Measurements from ENCODE around the gene CFAP57.

The CFAP57 gene

DNA sequence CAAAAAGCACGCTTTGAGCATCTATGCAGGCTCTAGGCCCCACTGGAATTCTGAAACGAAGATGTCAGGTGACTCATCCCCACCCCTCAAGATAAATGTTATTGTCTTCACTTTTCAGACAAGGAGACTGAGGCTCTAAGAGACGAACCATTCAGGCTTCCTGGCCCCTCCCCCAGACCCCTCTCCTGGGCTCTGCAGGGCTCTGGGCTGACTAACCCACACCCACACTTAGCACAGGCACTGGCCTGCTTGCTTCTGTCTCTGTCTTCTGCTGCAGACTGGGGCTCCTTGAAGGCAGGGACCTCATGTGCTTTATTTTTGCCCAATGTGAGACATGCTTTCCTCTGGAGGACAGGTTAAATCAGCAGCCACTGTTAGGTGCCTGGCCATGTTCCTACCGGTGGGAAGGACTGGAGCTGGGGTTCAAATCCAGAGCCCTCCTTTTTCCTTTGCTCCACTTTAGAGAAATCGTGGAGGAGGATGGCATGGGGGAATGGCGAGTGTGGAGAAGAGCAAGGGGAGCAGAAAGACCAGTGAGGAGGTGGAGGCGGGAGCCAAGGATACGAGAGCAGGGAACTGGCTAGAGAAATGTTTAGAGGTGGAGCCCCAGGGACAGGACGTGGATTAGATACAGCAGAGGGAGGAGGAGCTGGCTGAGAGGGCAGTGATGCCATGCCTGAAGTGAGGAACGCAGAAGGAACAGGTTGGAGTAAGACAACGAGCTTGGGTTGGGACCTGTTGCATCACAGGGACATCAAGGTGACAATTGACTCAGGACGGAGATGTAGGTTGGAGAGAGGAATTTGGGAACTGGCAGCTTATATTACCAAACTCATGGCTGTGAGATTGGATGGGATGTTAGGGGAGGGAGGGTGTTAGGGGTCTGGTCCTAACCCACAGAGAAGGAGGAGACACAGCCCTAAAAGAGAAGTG is 99.3 kb downstream of the CFAP57 start:
- H3K27ac ChIP-seq (ENCODE audit: low read depth, low read length, severe bottlenecking), result no peak overlapping the region

DNA sequence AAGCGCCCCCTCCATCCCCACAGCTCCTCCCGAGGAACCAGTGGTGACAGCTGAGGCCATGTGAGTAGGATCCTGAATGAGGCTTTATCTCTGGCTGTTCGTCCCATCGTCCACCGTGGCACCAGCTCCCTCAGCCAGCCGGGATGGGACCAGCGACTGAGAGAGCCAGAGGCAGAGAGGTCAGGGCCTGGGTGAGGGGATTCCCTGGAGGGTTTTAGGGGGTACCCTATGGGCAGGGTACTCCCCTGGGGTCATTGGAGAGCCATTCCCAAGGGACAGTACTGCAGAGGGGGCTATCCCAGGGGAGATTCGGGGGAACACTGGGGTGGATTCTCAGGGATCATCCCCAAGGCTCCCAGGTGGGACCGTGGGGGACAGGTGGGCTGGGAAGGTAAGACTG is 100.0 kb downstream of the CFAP57 start:
- WGBS, 2 experiments (ENCODE audit: insufficient coverage in 2 of 2), result 90 to 92% methylated on average over 6 to 9 of the region's 9 CpGs
- Histone ChIP-seq H3K36me3 (ENCODE audit: control insufficient read depth, insufficient read depth, low read length) (no peaks in the 10 kb centered on the region), H3K9me3 (ENCODE audit: control insufficient read depth, low read length) (peaks cover 4% of the 10 kb centered on the region), H3K27ac (ENCODE audit: low read depth, low read length, severe bottlenecking) (no peak overlapping the region), H3K4me3 (ENCODE audit: extremely low read depth, insufficient read depth, low read length, poor library complexity, severe bottlenecking) (no peak overlapping the region), H3K4me1 (ENCODE audit: control insufficient read depth, insufficient read depth, low read length, poor library complexity, severe bottlenecking) (peaks cover 15% of the 10 kb centered on the region)

More for the DNA sequence above, 99.3 kb downstream of the CFAP57 start:
- no peaks in the 10 kb centered on the region for H3K36me3 ChIP-seq (ENCODE audit: control insufficient read depth, insufficient read depth, low read length)
- 68 to 76% methylated on average over 11 of the region's 12 CpGs for WGBS, 2 experiments (ENCODE audit: insufficient coverage in 2 of 2)
- peaks cover 4% of the 10 kb centered on the region for H3K9me3 ChIP-seq (ENCODE audit: control insufficient read depth, low read length)
- H3K4me3 ChIP-seq (ENCODE audit: extremely low read depth, insufficient read depth, low read length, poor library complexity, severe bottlenecking), result no peak overlapping the region
- H3K4me1 ChIP-seq (ENCODE audit: control insufficient read depth, insufficient read depth, low read length, poor library complexity, severe bottlenecking), result peaks cover 15% of the 10 kb centered on the region

DNA sequence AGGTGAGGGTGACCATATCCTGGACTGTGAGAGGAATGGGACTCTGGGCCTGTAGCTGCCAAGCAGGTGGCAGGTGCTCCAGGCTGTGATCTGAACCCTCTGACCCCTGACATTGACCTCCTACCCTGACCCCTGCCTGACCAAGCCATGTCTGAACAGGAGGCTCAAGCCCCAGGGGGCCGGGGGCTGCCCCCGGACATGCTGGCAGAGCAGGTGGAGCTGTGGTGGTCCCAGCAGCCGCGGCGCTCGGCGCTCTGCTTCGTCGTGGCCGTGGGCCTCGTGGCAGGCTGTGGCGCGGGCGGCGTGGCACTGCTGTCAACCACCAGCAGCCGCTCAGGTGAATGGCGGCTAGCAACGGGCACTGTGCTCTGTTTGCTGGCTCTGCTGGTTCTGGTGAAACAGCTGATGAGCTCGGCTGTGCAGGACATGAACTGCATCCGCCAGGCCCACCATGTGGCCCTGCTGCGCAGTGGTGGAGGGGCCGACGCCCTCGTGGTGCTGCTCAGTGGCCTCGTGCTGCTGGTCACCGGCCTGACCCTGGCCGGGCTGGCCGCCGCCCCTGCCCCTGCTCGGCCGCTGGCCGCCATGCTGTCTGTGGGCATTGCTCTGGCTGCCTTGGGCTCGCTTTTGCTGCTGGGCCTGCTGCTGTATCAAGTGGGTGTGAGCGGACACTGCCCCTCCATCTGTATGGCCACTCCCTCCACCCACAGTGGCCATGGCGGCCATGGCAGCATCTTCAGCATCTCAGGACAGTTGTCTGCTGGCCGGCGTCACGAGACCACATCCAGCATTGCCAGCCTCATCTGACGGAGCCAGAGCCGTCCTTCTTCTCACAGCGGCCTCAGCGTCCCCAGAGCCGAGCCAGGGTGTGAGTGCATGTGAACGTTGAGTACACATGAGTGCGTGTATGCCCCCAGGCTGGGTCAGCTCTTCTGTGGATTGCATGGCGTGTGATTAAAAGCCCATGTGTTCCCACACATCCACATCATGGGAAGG is 100.7 kb downstream of the CFAP57 start:
- Histone ChIP-seq H3K4me3 (ENCODE audit: extremely low read depth, insufficient read depth, low read length, poor library complexity, severe bottlenecking) (no peak overlapping the region), H3K36me3 (ENCODE audit: control insufficient read depth, insufficient read depth, low read length) (no peaks in the 10 kb centered on the region), H3K9me3 (ENCODE audit: control insufficient read depth, low read length) (peaks cover 4% of the 10 kb centered on the region), H3K27ac (ENCODE audit: low read depth, low read length, severe bottlenecking) (no peak overlapping the region), H3K4me1 (ENCODE audit: control insufficient read depth, insufficient read depth, low read length, poor library complexity, severe bottlenecking) (peaks cover 15% of the 10 kb centered on the region)
- 96% methylated on average over 45 to 46 of the region's 46 CpGs for WGBS, 2 experiments (ENCODE audit: insufficient coverage in 2 of 2)

DNA sequence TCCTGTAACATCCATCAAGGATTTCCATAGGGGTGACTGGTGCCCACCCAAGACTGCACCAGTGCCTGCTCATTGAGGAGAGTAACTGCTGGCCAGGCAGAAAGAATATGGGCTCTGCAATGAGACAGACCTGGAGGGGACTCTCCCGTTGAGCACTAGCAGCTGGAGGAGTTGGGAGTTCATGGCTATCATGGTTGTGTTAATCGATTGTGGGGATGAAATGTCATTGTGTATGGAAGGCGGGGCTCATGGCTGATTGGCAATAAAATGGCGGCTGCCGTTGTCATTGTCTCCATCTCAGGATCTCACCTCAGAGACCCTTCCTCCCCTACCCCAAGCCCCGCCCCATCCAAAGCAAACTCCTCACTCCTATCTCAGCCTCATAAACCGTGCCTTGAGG is 101.6 kb downstream of the CFAP57 start:
- peaks cover 15% of the 10 kb centered on the region for H3K4me1 ChIP-seq (ENCODE audit: control insufficient read depth, insufficient read depth, low read length, poor library complexity, severe bottlenecking)
- 88% methylated on average over 1 of the region's 7 CpGs for WGBS, 2 experiments (ENCODE audit: insufficient coverage in 2 of 2)
- H3K27ac ChIP-seq (ENCODE audit: low read depth, low read length, severe bottlenecking), result no peak overlapping the region

DNA sequence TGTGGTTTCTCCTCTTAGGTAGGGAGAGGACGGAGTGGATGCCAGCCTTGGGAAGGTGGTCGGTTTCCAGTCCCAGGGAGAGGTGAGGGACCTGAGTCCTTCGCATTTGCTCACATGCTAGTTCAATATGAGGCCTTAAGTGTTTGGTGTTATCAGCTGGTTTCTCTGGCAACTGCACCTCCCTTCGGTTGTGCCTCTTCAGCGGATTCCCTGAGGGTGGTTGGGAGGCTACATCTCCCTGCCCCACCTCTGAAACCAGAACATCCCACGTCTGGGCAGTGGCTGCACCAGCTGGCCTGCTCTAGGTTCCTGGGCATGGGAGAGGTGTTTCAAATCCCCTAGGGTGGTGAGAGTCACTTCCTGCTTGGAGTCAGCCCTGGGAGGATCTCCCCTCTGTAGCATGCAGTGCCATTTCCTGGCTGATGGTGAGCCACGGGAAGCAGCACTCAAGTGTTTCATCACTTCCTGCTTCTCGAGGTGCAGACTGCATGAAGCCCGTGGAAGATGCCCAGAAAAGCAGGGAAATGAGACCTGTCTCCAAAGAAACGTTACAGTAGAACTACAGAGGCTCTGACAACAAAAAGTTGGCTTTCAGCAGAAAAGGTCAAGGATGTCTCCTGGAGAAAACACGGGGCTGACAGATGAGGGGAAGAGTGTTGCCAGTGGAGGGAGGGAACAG is 102.1 kb downstream of the CFAP57 start:
- H3K9me3 ChIP-seq (ENCODE audit: control insufficient read depth, low read length), result peaks cover 4% of the 10 kb centered on the region
- H3K36me3 ChIP-seq (ENCODE audit: control insufficient read depth, insufficient read depth, low read length), result no peaks in the 10 kb centered on the region
- WGBS, 2 experiments (ENCODE audit: insufficient coverage in 2 of 2), result 85 to 88% methylated on average over 9 to 10 of the region's 11 CpGs
- H3K27ac ChIP-seq (ENCODE audit: low read depth, low read length, severe bottlenecking), result peak overlapping the region; percentile 32
- peaks cover 15% of the 10 kb centered on the region for H3K4me1 ChIP-seq (ENCODE audit: control insufficient read depth, insufficient read depth, low read length, poor library complexity, severe bottlenecking)
- H3K4me3 ChIP-seq (ENCODE audit: extremely low read depth, insufficient read depth, low read length, poor library complexity, severe bottlenecking), result no peak overlapping the region

More for the DNA sequence above, 101.6 kb downstream of the CFAP57 start:
- Histone ChIP-seq H3K9me3 (ENCODE audit: control insufficient read depth, low read length) (peaks cover 4% of the 10 kb centered on the region), H3K36me3 (ENCODE audit: control insufficient read depth, insufficient read depth, low read length) (no peaks in the 10 kb centered on the region), H3K4me3 (ENCODE audit: extremely low read depth, insufficient read depth, low read length, poor library complexity, severe bottlenecking) (no peak overlapping the region)

DNA sequence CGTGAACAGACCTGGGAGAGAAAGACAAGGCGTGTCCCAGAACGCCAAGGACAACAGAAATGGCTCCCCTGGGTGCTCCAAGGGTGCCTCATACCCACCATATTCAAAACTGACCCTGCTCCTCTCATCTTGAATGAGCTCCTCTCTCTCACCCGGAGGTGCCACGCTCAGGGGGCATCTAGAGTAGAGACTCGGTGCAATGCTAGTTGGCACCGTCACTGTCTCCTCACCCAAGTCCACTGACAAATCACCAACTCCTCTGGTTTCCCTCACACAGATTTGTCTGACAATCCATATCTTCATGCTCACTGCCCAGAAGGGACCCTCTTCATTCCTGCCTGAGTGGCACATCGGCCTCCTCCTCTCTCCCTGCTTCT is 102.7 kb downstream of the CFAP57 start:
- 81 to 84% methylated on average over 7 to 8 of the region's 8 CpGs for WGBS, 2 experiments (ENCODE audit: insufficient coverage in 2 of 2)

DNA sequence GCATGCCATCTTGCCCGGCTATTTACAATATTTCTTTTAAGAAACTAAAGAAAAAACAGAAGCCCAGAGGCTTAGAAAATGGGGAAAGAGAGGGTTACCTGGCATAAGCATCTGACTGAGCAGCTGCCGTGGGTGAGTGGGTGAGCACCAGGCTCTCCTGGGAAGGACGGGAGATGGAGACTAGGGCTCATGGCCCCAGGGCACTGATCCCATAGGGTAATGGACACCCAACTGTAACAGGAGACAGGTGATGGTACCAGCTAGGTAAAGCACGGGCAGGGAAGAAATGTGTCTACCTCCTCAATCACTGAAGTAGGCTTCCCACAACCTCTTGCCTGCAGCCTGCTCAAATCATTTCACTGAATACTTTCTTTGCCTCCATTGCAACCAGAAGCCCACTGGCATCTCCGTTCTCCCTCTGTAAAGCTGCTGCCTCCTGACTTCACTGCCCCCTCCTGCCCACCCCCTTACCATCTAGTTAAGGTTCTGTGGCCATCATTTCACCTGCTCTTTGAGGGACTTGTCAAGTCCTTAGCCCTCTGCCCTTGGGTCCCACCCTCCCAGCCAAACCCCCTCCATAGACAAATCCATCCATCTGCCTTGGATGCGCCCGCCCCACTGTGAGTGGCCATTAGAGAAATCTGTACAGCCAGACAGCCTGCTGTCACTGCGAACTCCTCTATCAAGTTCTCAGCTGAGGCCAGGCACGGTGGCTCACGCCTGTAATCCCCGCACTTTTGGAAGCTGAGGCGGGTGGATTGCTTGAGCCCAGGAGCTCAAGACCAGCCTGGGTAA is 103.9 kb downstream of the CFAP57 start:
- WGBS, 2 experiments (ENCODE audit: insufficient coverage in 2 of 2), result 80 to 83% methylated on average over 10 to 11 of the region's 12 CpGs
- Histone ChIP-seq H3K27ac (ENCODE audit: low read depth, low read length, severe bottlenecking) (no peak overlapping the region), H3K4me3 (ENCODE audit: extremely low read depth, insufficient read depth, low read length, poor library complexity, severe bottlenecking) (no peak overlapping the region), H3K36me3 (ENCODE audit: control insufficient read depth, insufficient read depth, low read length) (no peaks in the 10 kb centered on the region), H3K4me1 (ENCODE audit: control insufficient read depth, insufficient read depth, low read length, poor library complexity, severe bottlenecking) (peaks cover 8% of the 10 kb centered on the region), H3K9me3 (ENCODE audit: control insufficient read depth, low read length) (peaks cover 4% of the 10 kb centered on the region)

More for the DNA sequence above, 102.7 kb downstream of the CFAP57 start:
- peaks cover 15% of the 10 kb centered on the region for H3K4me1 ChIP-seq (ENCODE audit: control insufficient read depth, insufficient read depth, low read length, poor library complexity, severe bottlenecking)
- H3K36me3 ChIP-seq (ENCODE audit: control insufficient read depth, insufficient read depth, low read length), result no peaks in the 10 kb centered on the region
- H3K9me3 ChIP-seq (ENCODE audit: control insufficient read depth, low read length), result peaks cover 4% of the 10 kb centered on the region
- no peak overlapping the region for H3K4me3 ChIP-seq (ENCODE audit: extremely low read depth, insufficient read depth, low read length, poor library complexity, severe bottlenecking)
- peak overlapping the region; percentile 32 for H3K27ac ChIP-seq (ENCODE audit: low read depth, low read length, severe bottlenecking)

DNA sequence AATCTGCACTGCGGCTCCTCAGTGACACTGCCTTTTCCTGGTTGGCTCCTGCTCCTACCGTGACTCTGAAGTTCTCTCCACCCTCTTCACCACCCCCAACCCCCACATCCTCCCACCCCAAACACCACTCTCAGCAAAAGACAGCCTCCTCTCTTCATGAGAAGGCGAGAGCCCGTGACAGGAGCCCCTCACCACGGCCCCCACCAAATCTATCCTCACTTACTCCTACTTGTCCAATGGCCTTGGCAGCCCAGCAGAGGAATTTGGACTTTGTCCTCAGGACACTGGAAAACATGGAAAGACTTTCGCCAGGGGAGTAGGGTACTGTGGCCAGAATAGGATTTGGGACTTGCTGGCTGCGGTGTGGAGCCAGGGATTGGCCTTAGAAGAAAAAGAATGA is 104.5 kb downstream of the CFAP57 start:
- no peaks in the 10 kb centered on the region for H3K36me3 ChIP-seq (ENCODE audit: control insufficient read depth, insufficient read depth, low read length)
- no peak overlapping the region for H3K4me3 ChIP-seq (ENCODE audit: extremely low read depth, insufficient read depth, low read length, poor library complexity, severe bottlenecking)
- peaks cover 2% of the 10 kb centered on the region for H3K4me1 ChIP-seq (ENCODE audit: control insufficient read depth, insufficient read depth, low read length, poor library complexity, severe bottlenecking)
- WGBS, 2 experiments (ENCODE audit: insufficient coverage in 2 of 2), result 88 to 100% methylated on average over 3 to 5 of the region's 7 CpGs
- H3K9me3 ChIP-seq (ENCODE audit: control insufficient read depth, low read length), result peaks cover 4% of the 10 kb centered on the region
- no peak overlapping the region for H3K27ac ChIP-seq (ENCODE audit: low read depth, low read length, severe bottlenecking)

DNA sequence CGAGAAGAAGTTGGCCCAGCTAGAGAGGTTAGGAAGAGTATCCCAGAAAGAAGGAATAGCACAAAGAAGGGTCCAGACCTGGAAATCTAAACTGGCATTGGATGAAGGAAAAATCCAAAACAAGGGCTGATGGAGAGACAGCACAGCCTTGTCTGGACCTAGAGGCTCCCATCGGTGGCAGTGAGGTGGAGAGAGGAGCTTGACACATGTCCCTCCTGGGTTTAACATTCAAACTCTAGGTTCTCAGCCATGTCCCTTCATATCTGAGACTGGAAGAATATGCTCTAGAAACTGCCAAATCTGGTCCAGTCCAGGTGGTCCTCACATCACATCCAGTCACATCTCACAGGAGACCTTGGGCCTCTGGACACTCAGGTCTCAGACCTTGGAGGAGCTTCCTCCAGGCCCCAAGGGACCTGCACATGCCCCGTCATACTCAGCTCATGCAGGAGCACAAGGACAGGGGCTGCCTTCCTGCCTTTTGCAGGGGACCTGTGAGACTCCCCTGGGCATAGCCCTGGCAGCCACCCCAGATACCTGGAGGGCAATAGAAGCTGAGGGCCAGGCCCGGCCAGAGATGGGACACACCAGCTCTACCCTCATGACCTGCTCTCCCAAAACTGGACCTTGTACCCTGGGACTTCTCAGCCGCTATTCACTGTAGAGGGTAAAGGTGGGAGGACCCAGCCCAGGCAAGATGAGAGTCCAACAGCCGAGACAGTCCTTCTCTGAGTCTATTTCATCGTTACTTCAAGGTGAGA is 105.2 kb downstream of the CFAP57 start:
- WGBS, 2 experiments (ENCODE audit: insufficient coverage in 2 of 2), result 91 to 92% methylated on average over 4 to 6 of the region's 7 CpGs
- no peaks in the 10 kb centered on the region for H3K4me1 ChIP-seq (ENCODE audit: control insufficient read depth, insufficient read depth, low read length, poor library complexity, severe bottlenecking)
- H3K9me3 ChIP-seq (ENCODE audit: control insufficient read depth, low read length), result peaks cover 4% of the 10 kb centered on the region
- no peak overlapping the region for H3K27ac ChIP-seq (ENCODE audit: low read depth, low read length, severe bottlenecking)
- H3K36me3 ChIP-seq (ENCODE audit: control insufficient read depth, insufficient read depth, low read length), result no peaks in the 10 kb centered on the region
- H3K4me3 ChIP-seq (ENCODE audit: extremely low read depth, insufficient read depth, low read length, poor library complexity, severe bottlenecking), result no peak overlapping the region

Measured in mesodermal cell (in vitro differentiated cells).